Measurements from ENCODE around the gene CTNND2. TPM values are rescaled to one million over a fixed set of nuclear protein-coding genes. Genes with fewer than 3 reads are reported as not detected.

The CTNND2 gene
- total and polyA plus RNA-seq, 10 of the 15 experiments (the other 5 are each of a cell fraction or from before 2014, with no cell fraction given), result 0.02 to 0.16 (median 0.04) TPM; not detected in 7

- BruUV-seq (replicated peaks), result no TSS peak
- intact Hi-C loops (cut with micrococcal nuclease; ENCODE audit: unreplicated experiment), result no loop called here
- SMC1A ChIA-PET (ENCODE audit: uncharacterized antibody, unreplicated experiment), result no interaction called here
- Histone ChIP-seq H3K79me2 (ENCODE audit: control insufficient read depth, insufficient read depth, low read length) (no peaks in the 10 kb centered on the region), H3K9ac (ENCODE audit: control insufficient read depth, insufficient read depth, low read length) (no peak overlapping the region), H3K27ac (ENCODE audit: control insufficient read depth, insufficient read depth) (no peak overlapping the region), H3K4me1 (ENCODE audit: control insufficient read depth, insufficient read depth, low read length) (no peaks in the 10 kb centered on the region), H3K4me3 (no peak overlapping the region), H2AFZ (ENCODE audit: control insufficient read depth, low read depth, low read length) (no peak overlapping the region), H3K36me3 (ENCODE audit: control insufficient read depth in 2 of 2, insufficient read depth in 2 of 2, low read length in 1 of 2) (no peaks in the 10 kb centered on the region), H3K27me3 (replicated peaks in 1 of 2; ENCODE audit: control insufficient read depth in 2 of 2, insufficient read depth in 2 of 2, low read length in 1 of 2) (no peaks in the 10 kb centered on the region), H4K20me1 (ENCODE audit: control insufficient read depth, insufficient read depth) (no peaks in the 10 kb centered on the region), H3K4me2 (ENCODE audit: control insufficient read depth, insufficient read depth) (no peak overlapping the region), H3K9me3 (replicated peaks; ENCODE audit: control insufficient read depth, insufficient read depth, low read length) (no peaks in the 10 kb centered on the region)
- CTCF ChIA-PET, result no interaction called here
- ATAC-seq (no peak), FAIRE-seq (no peak), DNase-seq (ENCODE audit: low read depth, low spot score) (no peak)
- TF ChIP-seq POLR2AphosphoS5 (IDR thresholded peaks at IDR 0.05; ENCODE audit: low read length) (no peak), SPI1 (IDR thresholded peaks at IDR 0.05; ENCODE audit: borderline replicate concordance, insufficient read depth, low read depth, low read length) (no peak), CHD4 (IDR thresholded peaks at IDR 0.05) (no peak), RAD21 (IDR thresholded peaks at IDR 0.05; ENCODE audit: insufficient read depth, low read depth, low read length) (no peak), ATF2 (IDR thresholded peaks at IDR 0.05; ENCODE audit: low read length) (no peak), ZNF217 (IDR thresholded peaks at IDR 0.05) (no peak)
- POLR2A ChIA-PET, result no interaction called here
- WGBS (ENCODE audit: insufficient coverage, insufficient replicate concordance, low lambda C conversion rate, missing lambda C conversion rate), result 0% methylated on average over 1 of the region's 1 CpG
- RAD21 ChIA-PET (ENCODE audit: unreplicated experiment), result no interaction called here
- in situ Hi-C loops (cut with MboI), result no loop called here
Measured at GRCh38 chr5:11925701-11926100, 21.5 kb upstream of the CTNND2 start.

GRCh38 chr5:11922394-11922793 is 18.1 kb upstream of the CTNND2 start:
- Histone ChIP-seq H3K4me1 (ENCODE audit: control insufficient read depth, insufficient read depth, low read length) (no peaks in the 10 kb centered on the region), H3K27me3 (replicated peaks in 1 of 2; ENCODE audit: control insufficient read depth in 2 of 2, insufficient read depth in 2 of 2, low read length in 1 of 2) (no peaks in the 10 kb centered on the region), H2AFZ (ENCODE audit: control insufficient read depth, low read depth, low read length) (no peak overlapping the region), H3K9me3 (replicated peaks; ENCODE audit: control insufficient read depth, insufficient read depth, low read length) (no peaks in the 10 kb centered on the region), H3K36me3 (ENCODE audit: control insufficient read depth in 2 of 2, insufficient read depth in 2 of 2, low read length in 1 of 2) (no peaks in the 10 kb centered on the region), H4K20me1 (ENCODE audit: control insufficient read depth, insufficient read depth) (no peaks in the 10 kb centered on the region), H3K9ac (ENCODE audit: control insufficient read depth, insufficient read depth, low read length) (no peak overlapping the region), H3K27ac (ENCODE audit: control insufficient read depth, insufficient read depth) (no peak overlapping the region), H3K4me2 (ENCODE audit: control insufficient read depth, insufficient read depth) (no peak overlapping the region), H3K4me3 (no peak overlapping the region), H3K79me2 (ENCODE audit: control insufficient read depth, insufficient read depth, low read length) (no peaks in the 10 kb centered on the region)
- FAIRE-seq, result no peak
- ATAC-seq, result no peak
- WGBS (ENCODE audit: insufficient coverage, insufficient replicate concordance, low lambda C conversion rate, missing lambda C conversion rate), result 32% methylated on average over 2 of the region's 2 CpGs
- ChIA-PET SMC1A (ENCODE audit: uncharacterized antibody, unreplicated experiment) (no interaction called here), CTCF (no interaction called here), RAD21 (ENCODE audit: unreplicated experiment) (no interaction called here), POLR2A (no interaction called here)
- BruUV-seq (replicated peaks), result no TSS peak
- intact Hi-C loops (cut with micrococcal nuclease; ENCODE audit: unreplicated experiment), result no loop called here
- no peak for DNase-seq (ENCODE audit: low read depth, low spot score)
- in situ Hi-C loops (cut with MboI), result no loop called here
- TF ChIP-seq POLR2AphosphoS2 (IDR thresholded peaks at IDR 0.05; ENCODE audit: low read depth, low read length) (no peak), RUNX3 (IDR thresholded peaks at IDR 0.05; ENCODE audit: low read length) (no peak), REST (IDR thresholded peaks at IDR 0.05; ENCODE audit: low read depth, low read length) (no peak), ZSCAN29 (IDR thresholded peaks at IDR 0.05) (no peak), BCLAF1 (IDR thresholded peaks at IDR 0.05) (no peak), SIN3A (IDR thresholded peaks at IDR 0.05; ENCODE audit: low read depth, low read length) (no peak)

All from GM12878 (cell line).